Mesendoderm (in vitro differentiated cells): ENCODE measurements around the gene SZRD1.

Source experiments
- DNase-seq: peaks from one replicate; pipeline ENCODE4 v3.0.0; 2013
- H2AK5ac ChIP-seq: 2 replicates; pipeline ENCODE4 v1.6.1; 2013; ENCODE audit warnings: low read length, inconsistent platforms
- H2BK120ac ChIP-seq: 2 replicates; pipeline ENCODE4 v1.6.1; 2013; ENCODE audit warnings: low read depth, mild to moderate bottlenecking, low read length, moderate library complexity, mixed read lengths
- H2BK15ac ChIP-seq: replicated peaks from 2 replicates; pipeline ENCODE4 v1.6.1; 2013; ENCODE audit warnings: low read depth, mild to moderate bottlenecking, moderate library complexity
- H2BK5ac ChIP-seq: 2 replicates; pipeline ENCODE4 v1.6.1; 2013; ENCODE audit warnings: low read length, inconsistent platforms
- H3K18ac ChIP-seq: 2 replicates; pipeline ENCODE4 v1.6.1; 2013; ENCODE audit warnings: mild to moderate bottlenecking, low read length, mixed read lengths
- H3K23ac ChIP-seq: one replicate; pipeline ENCODE4 v1.6.1; 2013; ENCODE audit warnings: low read length
- H3K27ac ChIP-seq: 2 replicates; pipeline ENCODE4 v1.5.1; 2013; ENCODE audit warnings: low read depth, mild to moderate bottlenecking, inconsistent platforms, low read length, moderate library complexity
- H3K27me3 ChIP-seq: 2 replicates; pipeline ENCODE4 v1.6.1; 2013; ENCODE audit warnings: low read length, control low read depth, mild to moderate bottlenecking, inconsistent platforms; ENCODE audit not compliant: insufficient read depth, poor library complexity
- H3K36me3 ChIP-seq: 2 replicates; pipeline ENCODE4 v1.6.1; 2013; ENCODE audit warnings: low read length, inconsistent platforms; ENCODE audit not compliant: control insufficient read depth, insufficient read depth
- H3K4ac ChIP-seq: one replicate; pipeline ENCODE4 v1.6.1; 2013; ENCODE audit warnings: low read depth, mild to moderate bottlenecking, low read length, moderate library complexity
- H3K4me1 ChIP-seq: 2 replicates; pipeline ENCODE4 v1.6.1; 2013; ENCODE audit warnings: low read depth, low read length, inconsistent platforms; ENCODE audit not compliant: control insufficient read depth
- H3K4me2 ChIP-seq: 2 replicates; pipeline ENCODE4 v1.6.1; 2013; ENCODE audit warnings: low read length
- H3K4me3 ChIP-seq: 2 replicates; pipeline ENCODE4 v1.5.1; 2013; ENCODE audit warnings: mild to moderate bottlenecking, low read length
- H3K56ac ChIP-seq: one replicate; pipeline ENCODE4 v1.6.1; 2013; ENCODE audit warnings: low read length
- H3K79me1 ChIP-seq: 2 replicates; pipeline ENCODE4 v1.6.1; 2013; ENCODE audit warnings: low read length, inconsistent platforms
- H3K79me2 ChIP-seq: 2 replicates; pipeline ENCODE4 v1.6.1; 2013; ENCODE audit warnings: mild to moderate bottlenecking, low read length; ENCODE audit not compliant: control insufficient read depth, insufficient read depth
- H3K9ac ChIP-seq: 2 replicates; pipeline ENCODE4 v1.6.1; 2013; ENCODE audit warnings: low read length, inconsistent platforms
- H4K5ac ChIP-seq: one replicate; pipeline ENCODE4 v1.6.1; 2013; ENCODE audit warnings: low read length
- H4K8ac ChIP-seq: one replicate; pipeline ENCODE4 v1.6.1; 2013; ENCODE audit warnings: low read depth, mild to moderate bottlenecking, control low read depth, low read length, moderate library complexity
- WGBS: extraction: QIAGEN DNeasy Blood & Tissue Kit; methylation state at CpG from one replicate; pipeline ENCODE4 v1.1.7; 2013; ENCODE audit warnings: low lambda C conversion rate, missing lambda C conversion rate; ENCODE audit not compliant: insufficient coverage; ENCODE audit errors: extremely low coverage; 5-methylcytosine and 5-hydroxymethylcytosine counted together

SZRD1 gene

GRCh38 chr1:16376971-16377370 is 9.9 kb downstream of the SZRD1 start:
- Histone ChIP-seq H3K79me1 (peaks cover 19% of the 10 kb centered on the region), H2BK15ac (no peak overlapping the region), H3K79me2 (peaks cover 86% of the 10 kb centered on the region), H3K56ac (no peak overlapping the region), H3K27ac (no peak overlapping the region), H3K4me2 (no peak overlapping the region), H4K5ac (no peak overlapping the region), H3K4ac (no peak overlapping the region), H3K27me3 (no peaks in the 10 kb centered on the region), H3K23ac (no peak overlapping the region), H3K4me1 (peaks cover 5% of the 10 kb centered on the region), H2BK120ac (no peak overlapping the region), H3K4me3 (no peak overlapping the region), H3K36me3 (no peaks in the 10 kb centered on the region), H4K8ac (no peak overlapping the region), H3K18ac (no peak overlapping the region), H2AK5ac (no peak overlapping the region), H3K9ac (no peak overlapping the region), H2BK5ac (no peak overlapping the region)
- no peak for DNase-seq
- WGBS, result no CpG with 5 or more reads among the region's 4 CpGs

DNA sequence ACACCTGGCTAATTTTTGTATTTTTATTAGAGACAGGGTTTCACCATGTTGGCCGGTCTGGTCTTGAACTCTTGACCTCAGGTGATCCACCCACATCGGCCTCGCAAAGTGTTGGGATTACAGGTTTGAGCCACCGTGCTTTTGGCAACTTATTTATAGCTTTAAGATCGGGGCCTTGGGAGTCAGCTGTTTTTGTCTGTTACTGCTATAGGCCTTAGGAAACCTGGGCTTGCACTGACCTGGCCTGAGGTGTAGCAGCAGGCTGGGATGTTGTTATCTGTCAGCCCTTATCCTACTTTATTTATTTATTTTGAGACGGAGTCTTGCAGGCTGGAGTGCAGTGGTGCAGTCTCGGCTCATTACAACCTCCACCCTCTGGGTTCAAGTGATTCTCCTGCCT is 11.4 kb downstream of the SZRD1 start:
- H2BK15ac ChIP-seq, result no peak overlapping the region
- no peaks in the 10 kb centered on the region for H3K36me3 ChIP-seq
- H2AK5ac ChIP-seq, result no peak overlapping the region
- peaks cover 16% of the 10 kb centered on the region for H3K79me1 ChIP-seq
- H4K8ac ChIP-seq, result no peak overlapping the region
- no peak overlapping the region for H4K5ac ChIP-seq
- no peak overlapping the region for H3K23ac ChIP-seq
- no peak overlapping the region for H3K56ac ChIP-seq
- H2BK5ac ChIP-seq, result no peak overlapping the region
- no CpG with 5 or more reads among the region's 7 CpGs for WGBS
- H3K79me2 ChIP-seq, result peaks cover 86% of the 10 kb centered on the region
- no peak overlapping the region for H3K18ac ChIP-seq
- H3K4me1 ChIP-seq, result peaks cover 5% of the 10 kb centered on the region
- H3K27ac ChIP-seq, result no peak overlapping the region
- no peak overlapping the region for H3K4ac ChIP-seq
- no peak overlapping the region for H3K4me3 ChIP-seq
- DNase-seq, result no peak
- H2BK120ac ChIP-seq, result no peak overlapping the region
- no peak overlapping the region for H3K9ac ChIP-seq
- H3K4me2 ChIP-seq, result no peak overlapping the region
- no peaks in the 10 kb centered on the region for H3K27me3 ChIP-seq

DNA sequence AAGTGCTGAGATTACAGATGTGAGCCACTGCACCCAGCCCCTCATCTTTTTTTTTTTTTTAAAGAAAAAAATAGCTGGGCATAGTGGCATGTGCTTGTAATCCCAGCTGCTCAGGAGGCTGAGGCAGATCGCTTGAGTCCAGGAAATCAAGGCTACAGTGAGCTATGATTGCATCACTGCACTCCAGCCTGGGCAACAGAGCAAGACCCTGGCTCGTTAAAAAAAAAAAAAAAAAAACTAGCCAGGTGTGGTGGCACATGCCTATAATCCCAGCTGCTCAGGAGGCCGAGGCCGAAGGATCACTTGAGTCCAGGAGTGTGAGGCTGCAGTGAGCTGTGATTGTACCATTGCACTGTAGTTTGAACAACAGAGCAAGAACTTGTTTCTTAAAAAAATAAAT is 13.8 kb downstream of the SZRD1 start:
- Histone ChIP-seq H3K27me3 (no peaks in the 10 kb centered on the region), H2BK15ac (no peak overlapping the region), H3K4me1 (peaks cover 8% of the 10 kb centered on the region), H3K23ac (no peak overlapping the region), H3K79me2 (peaks cover 83% of the 10 kb centered on the region), H3K9ac (no peak overlapping the region), H3K4ac (no peak overlapping the region), H3K18ac (no peak overlapping the region), H3K36me3 (no peaks in the 10 kb centered on the region), H4K5ac (no peak overlapping the region), H3K4me2 (no peak overlapping the region), H3K79me1 (peaks cover 19% of the 10 kb centered on the region), H3K27ac (no peak overlapping the region), H3K4me3 (no peak overlapping the region), H3K56ac (no peak overlapping the region), H2BK120ac (no peak overlapping the region), H4K8ac (no peak overlapping the region), H2BK5ac (no peak overlapping the region), H2AK5ac (no peak overlapping the region)
- DNase-seq, result no peak
- WGBS, result no CpG with 5 or more reads among the region's 4 CpGs

- Histone ChIP-seq H2BK5ac (no peak overlapping the region), H3K27ac (no peak overlapping the region), H4K8ac (no peak overlapping the region), H2BK15ac (no peak overlapping the region), H3K4me3 (no peak overlapping the region), H2BK120ac (no peak overlapping the region), H3K4ac (no peak overlapping the region), H3K9ac (no peak overlapping the region), H3K56ac (no peak overlapping the region), H3K4me1 (peaks cover 5% of the 10 kb centered on the region), H2AK5ac (no peak overlapping the region), H3K27me3 (no peaks in the 10 kb centered on the region), H3K23ac (no peak overlapping the region), H3K4me2 (no peak overlapping the region), H3K79me1 (peaks cover 22% of the 10 kb centered on the region), H4K5ac (no peak overlapping the region), H3K36me3 (no peaks in the 10 kb centered on the region), H3K18ac (no peak overlapping the region), H3K79me2 (peaks cover 78% of the 10 kb centered on the region)
- DNase-seq, result no peak
- WGBS, result 100% methylated on average over 1 of the region's 5 CpGs
Observed at GRCh38 chr1:16383888-16384287, 16.8 kb downstream of the SZRD1 start.

DNA sequence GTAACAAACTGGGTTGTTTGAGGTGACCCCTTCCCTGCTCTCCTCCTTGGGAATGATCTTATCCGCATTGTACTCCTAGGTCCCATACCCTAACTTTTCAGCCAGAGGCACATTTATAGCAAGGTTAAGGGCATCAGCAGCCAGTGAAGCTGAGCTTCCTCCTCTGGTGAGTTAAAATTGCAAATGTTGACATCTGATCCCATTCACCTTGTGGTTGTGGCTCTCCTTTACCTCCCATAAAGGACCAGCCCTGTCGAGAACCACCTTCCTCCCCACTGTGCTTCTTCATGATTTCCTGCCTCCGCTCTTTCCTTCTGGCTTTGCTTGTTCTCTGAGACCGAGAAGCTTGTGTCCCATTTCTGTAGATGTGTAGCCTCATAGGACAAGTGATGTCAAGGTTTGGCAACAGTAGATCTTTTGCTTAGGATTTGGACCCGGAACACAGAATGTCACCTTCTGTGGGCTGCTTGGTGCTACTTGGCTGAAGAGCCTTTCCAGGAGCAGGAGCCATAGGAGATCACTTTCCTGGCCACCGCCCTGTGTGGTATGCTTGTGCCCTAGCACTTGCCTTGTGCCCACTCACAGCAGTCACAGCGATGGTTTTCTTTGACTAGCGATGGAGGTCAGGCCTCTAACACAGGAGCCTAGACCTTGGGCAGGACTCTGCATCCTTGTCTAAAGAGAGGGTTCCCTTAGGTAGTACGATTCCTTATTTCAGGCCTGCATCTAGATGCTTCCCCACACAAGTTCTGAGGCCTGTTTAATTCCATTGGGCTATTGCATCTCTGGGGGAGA is 18.8 kb downstream of the SZRD1 start:
- Histone ChIP-seq H3K4ac (no peak overlapping the region), H3K4me3 (no peak overlapping the region), H2BK120ac (no peak overlapping the region), H4K8ac (no peak overlapping the region), H3K36me3 (no peaks in the 10 kb centered on the region), H3K27ac (no peak overlapping the region), H4K5ac (no peak overlapping the region), H3K9ac (no peak overlapping the region), H3K4me2 (no peak overlapping the region), H3K4me1 (peaks cover 5% of the 10 kb centered on the region), H3K79me2 (peaks cover 76% of the 10 kb centered on the region), H2AK5ac (no peak overlapping the region), H2BK5ac (no peak overlapping the region), H3K23ac (no peak overlapping the region), H2BK15ac (no peak overlapping the region), H3K56ac (no peak overlapping the region), H3K79me1 (peaks cover 32% of the 10 kb centered on the region), H3K18ac (no peak overlapping the region), H3K27me3 (no peaks in the 10 kb centered on the region)
- no CpG with 5 or more reads among the region's 9 CpGs for WGBS
- no peak for DNase-seq
